Activated CD8-positive, alpha-beta memory T cell treated with anti-CD3 and anti-CD28 coated beads for 36 hours (primary cell): ENCODE measurements around the gene LDLRAD4. TPM values are rescaled to one million over a fixed set of nuclear protein-coding genes. Genes with fewer than 3 reads are reported as not detected.

Source experiments
- CTCF ChIA-PET: fragments of 350-600 bp; sonication (Branson Sonifier 250); formaldehyde crosslinking; loops from one replicate; lab custom pipeline; 2021; ENCODE audit warnings: antibody characterized with exemption; lab: Charles Lee
- POLR2A ChIA-PET: fragments of 350-600 bp; sonication (Branson Sonifier 250); formaldehyde crosslinking; loops from one replicate; lab custom pipeline; 2021; ENCODE audit warnings: antibody characterized with exemption; lab: Charles Lee
- total RNA-seq, 2 experiments: library from RNA; stranded (reverse); gene quantifications; one replicate each; pipeline ENCODE4 v1.2.3, GENCODE V29; 2021

The LDLRAD4 gene
- total RNA-seq, 2 experiments from 2014 or later = 36.8 to 38.3 TPM

DNA sequence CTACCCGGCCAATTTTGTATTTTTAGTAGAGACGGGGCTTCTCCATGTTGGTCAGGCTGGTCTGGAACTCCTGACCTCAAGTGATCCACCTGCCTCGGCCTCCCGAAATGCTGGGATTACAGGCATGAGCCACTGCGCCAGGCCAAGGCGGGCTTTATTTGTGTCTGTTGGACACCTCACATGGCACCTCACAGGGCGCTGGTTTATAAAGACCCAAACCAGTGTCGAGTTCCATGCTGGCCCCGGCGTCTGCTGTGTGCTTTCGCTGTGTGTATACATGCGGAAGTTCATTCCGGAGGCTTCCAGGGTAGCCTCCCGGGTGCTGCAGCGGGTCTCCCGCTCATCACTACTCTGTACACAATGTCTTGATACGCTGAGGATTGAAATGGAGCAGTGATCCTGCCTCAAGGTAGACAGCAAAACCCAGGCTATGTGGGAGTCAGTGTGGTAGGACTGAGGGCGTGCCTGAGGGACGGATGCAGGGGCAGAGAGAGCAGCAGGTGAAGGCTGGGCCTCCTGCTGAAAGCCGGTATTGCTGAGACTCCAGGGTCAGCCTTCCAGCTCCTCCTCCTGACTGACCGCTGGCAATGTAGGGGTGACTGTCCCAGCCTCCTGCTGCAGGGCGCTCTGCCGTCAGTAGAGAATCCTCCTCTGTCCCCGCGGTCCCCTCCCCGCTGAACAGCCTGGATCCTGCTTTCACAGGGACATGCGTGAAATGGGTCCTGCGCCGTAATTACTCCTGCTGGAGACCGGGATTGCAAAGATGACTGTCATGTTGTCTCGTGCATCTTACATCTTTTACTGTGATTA lies 22.7 kb downstream of the LDLRAD4 start:
- POLR2A ChIA-PET = no interaction called here
- CTCF ChIA-PET = no interaction called here

DNA sequence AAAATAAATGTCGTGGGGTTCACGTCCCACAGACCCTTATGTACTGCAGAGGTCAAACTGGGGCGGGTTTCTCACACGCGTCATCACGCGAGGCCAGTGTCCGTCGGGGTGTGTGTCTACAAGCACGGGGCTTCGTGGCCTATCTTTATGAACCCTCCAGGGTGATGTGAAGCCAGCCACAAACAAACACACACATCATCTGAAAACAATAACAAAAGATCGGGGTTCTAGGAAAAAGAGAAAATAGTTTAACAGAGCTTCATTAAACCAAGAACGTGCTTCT lies 23.3 kb downstream of the LDLRAD4 start:
- CTCF ChIA-PET = no interaction called here
- POLR2A ChIA-PET = no interaction called here

DNA sequence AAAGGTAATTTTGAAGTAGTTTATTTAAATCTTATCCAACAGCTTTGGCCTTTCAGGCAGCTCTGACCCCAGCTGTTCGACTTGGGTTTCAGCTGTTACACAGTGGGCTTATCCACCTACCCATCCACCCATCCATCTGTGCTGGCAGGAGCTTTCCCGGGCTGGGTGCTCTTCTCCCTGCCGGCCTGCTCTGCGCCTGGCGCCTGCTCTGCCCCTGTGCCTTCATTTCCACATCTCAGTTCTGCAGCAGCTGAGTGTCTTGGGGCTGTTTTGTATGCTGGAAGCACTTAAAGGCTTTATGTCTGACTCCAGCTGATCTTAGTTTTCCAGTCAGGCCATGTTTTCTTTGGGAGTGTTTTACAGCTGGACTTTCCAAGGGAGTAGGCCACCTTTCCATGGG lies 24.2 kb downstream of the LDLRAD4 start:
- POLR2A ChIA-PET = no interaction called here
- CTCF ChIA-PET = no interaction called here

DNA sequence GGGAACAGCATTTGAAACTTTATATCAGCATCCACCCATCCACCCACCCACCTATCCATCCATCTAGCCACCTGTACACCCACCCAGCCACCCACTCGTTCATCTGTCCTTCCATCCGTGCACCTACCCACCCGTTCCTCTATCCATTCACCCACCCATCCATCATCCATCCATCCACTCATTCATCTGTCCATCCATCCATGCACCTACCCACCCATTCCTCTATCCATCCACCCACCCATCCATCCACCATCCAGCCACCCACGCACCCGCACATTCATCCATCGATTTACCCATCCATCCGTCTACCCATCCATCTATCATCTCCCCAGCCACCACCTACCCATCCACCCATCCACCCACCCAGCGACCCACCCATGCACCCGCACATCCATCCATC lies 24.8 kb downstream of the LDLRAD4 start:
- CTCF ChIA-PET = no interaction called here

DNA sequence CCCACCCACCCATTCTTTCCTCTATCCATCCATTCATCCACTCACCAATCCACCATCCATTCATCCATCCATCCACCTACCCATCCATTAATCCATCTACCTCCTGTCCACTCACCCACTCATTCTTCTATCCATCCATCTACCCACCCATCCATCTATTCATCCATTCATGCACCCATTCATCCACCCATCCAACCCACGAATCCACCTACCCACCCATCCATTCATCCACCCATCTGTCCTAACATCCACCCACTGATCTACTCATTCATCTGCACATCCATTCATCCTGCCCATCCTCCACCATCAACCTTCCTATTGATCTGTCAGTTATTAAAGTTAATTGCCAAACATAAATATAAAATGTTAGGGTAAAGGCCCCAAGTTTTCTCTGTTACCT lies 25.6 kb downstream of the LDLRAD4 start:
- ChIA-PET CTCF (no interaction called here), POLR2A (no interaction called here)

More for the DNA sequence above, 24.8 kb downstream of the LDLRAD4 start:
- POLR2A ChIA-PET = no interaction called here

DNA sequence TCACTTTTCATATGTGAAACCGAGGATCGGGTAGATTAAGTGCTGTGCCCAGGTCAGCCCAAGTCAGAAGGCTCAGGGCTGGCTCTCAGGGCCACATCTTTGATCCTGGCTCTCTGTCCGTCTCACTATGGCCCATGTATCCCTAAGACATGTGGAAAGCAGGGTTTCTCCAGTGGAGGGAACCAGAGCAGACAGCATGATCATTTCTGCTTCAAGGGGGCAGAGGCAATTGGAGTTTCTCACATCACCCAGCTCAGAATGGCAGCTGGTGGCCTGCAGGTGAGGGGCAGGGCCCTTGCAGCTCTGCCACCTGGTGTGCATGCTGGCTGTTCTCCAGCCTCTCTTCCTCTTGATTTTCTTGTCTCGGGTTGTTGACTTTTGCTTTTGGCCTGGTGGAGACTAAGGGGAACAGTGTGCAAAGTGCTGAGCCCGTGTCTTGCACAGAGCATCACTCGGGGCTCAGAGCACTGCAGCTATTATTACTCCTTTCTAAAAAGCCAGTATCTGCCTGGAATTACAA lies 27.0 kb downstream of the LDLRAD4 start:
- ChIA-PET CTCF (interaction anchor here (0.6 kb wide), 1 partner anchor 350 kb away, joined by 3 read pairs; no protein-coding TSS in a partner anchor), POLR2A (no interaction called here)

DNA sequence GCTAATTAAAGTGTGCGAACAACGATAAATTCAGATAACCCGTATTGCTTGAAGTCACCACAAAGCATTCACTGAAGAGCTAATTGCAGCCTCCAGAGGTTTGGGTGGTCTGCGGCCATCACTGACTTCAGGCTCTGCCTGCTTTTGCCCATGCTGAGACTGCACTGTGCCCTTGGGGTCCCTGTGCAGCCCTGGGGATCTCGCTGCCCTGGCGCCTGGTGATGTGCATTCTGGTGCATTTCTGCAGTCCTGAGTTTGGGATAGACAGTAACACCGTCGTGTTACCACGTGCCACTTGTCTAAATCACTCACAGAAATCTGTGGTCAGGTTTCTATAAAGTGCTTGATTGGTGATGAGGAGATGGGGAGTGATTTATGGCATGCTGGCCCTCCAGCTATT lies 27.6 kb downstream of the LDLRAD4 start:
- ChIA-PET CTCF (no interaction called here), POLR2A (no interaction called here)

DNA sequence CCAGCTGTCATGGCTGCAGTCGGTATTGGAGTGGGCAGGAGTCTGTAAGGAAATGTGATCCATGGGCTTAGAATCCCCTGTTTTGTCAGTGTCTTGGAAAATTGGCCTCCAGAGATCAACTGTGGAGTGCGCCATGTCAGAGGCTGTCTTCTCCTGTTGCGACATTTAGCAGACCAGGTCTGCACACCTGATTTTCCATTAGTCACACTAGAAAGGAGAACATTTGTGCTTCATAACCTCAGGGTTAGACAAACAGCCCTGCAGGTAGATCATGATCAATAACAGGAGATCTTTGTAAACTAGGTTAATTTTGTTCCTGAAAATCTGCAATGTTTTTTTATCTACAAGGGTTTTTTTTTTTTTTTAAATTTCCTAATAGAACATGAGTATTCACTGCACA lies 28.0 kb downstream of the LDLRAD4 start:
- ChIA-PET CTCF (no interaction called here), POLR2A (no interaction called here)

DNA sequence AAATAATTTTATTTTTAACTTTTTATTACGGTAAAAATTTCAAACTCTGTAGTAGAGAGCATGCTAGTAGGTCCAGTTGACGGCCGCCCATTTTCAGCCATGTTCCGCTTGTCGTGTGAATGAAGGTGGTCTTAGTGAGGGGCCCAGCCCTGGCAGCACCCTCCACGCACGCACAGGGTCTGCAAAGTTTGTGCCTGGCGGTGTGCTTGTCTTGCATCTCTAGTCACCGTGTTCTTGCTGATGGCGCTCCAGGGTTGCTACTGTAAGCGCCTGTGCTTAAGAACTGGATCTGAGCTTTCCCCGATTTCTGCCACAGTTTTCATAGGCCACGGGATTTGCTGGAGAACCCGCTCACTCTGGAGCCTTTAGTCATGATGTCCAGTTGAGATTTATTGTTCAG lies 28.9 kb downstream of the LDLRAD4 start:
- POLR2A ChIA-PET = no interaction called here
- CTCF ChIA-PET = no interaction called here

DNA sequence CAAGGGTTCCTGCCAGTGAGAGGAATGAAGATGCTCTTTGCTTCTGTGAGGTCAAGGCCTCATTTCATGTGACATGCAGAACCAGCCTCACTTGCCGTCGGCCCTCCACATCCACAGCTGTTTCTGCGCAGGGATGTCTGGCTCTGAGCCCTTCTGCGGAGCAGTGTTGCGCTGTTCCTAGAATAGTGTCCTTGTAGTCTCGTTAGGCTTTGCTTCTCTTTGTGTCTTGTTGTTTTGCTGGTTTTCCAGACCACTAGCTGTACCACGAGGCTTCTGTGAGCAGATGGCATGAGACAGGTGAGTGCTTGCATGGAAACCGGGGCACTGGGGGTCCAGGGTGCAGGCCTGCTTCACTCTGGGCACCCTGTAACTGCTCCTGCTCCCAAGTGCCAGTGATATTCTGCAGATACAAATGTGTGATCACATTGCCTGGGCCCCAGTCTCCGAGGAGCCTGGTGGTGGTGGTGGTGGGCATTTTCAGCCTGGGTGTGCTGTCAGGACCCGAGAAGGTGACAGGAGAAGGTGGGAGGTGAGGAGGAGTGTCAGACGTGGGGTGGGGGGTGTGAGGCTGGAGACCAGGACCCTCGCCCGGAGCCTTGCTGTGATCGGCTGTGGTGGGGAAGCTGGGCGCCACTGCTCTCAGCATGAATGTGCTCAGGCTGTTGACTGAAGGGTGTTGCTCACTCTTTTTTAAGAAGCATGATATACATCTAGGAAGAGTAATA lies 34.3 kb downstream of the LDLRAD4 start:
- CTCF ChIA-PET = no interaction called here

DNA sequence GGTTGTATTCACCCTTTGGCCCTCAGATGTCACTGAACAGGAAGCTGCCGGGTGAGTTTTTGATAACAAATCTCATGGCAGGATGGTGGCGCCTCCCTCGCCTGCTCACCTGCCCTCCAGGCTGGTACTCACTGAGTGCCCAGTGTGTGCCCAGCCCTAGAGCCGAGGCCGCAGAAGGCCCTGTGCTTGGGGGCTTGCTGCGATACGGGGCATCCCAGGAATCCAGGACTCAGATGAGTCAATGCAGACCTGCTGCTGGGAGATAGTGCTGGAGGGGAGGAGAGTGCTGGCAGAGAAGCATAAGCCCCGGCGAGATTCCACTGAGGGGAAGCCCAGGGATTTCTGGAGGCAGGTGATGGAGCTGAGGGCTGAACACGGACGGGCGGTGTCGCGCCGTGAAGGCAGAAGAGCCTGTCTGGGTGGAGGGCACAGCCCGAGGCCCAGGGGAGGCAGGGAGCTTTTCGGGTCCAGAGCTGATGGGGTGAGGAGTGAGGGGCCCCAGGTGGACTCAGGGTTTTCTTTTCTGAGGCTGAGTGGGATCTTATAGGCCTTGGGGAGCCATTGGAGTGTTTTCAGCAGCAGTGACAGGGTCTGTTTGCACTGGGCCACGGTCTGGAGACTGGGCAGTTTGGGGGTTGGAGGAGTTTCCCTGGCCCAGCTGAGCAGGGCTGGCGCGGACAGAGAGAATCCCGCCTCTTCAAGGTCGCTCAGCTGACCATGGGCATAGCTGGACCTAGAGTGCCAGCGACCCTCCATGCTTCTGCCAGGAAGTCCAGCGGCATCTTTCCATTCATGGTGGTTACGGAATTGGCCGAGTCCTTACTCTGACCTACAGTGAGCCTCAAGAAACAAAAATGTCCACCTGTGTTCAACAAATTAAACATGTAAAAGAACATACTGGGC lies 35.5 kb downstream of the LDLRAD4 start:
- POLR2A ChIA-PET = no interaction called here

More for the DNA sequence above, 34.3 kb downstream of the LDLRAD4 start:
- POLR2A ChIA-PET = no interaction called here

DNA sequence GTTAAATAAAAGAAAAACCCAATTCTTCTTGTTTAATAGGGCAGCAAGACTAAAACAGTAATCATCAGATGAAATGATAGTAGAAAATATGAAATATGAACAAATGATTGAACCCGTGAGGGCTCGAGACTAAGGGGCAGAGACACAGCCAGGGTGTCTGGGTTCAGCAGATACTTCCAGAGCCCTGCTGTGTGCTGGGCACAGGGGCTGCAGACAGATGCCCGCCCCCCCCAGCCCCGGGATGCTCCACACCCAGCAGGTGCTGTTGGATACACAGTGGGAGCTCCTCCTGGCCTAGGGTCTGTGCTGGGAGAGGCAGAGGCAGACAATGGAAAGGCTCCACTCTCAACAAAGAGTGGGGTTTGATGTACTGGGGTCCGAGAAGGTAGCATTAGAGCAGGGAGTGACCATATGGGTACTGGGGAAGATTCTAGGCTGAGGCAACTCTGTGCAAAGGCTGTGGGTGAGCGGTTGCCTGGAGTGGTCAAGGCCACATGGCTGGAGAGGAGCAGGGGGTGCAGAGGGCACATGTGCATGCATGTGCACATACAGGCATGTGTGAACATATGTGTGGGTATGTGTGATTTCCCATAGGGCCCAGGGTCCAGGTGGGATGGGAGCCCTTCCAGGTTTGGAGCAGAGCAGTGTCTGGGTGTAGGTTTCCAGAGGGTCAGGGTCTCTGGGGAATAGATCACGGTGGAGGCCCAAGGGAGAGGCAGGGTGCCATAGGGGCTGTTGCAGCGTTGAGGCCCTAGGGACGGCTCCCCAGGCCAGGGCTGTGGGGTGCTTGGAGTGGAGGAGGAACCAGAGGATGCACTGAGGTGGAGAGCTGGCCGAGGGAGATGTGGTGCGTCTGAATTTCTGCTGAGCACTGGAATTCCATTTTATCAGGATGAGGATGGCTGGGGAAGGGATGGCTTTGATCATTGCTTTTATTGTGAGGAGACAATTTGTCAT lies 36.7 kb downstream of the LDLRAD4 start:
- POLR2A ChIA-PET = no interaction called here
- CTCF ChIA-PET = no interaction called here

More for the DNA sequence above, 35.5 kb downstream of the LDLRAD4 start:
- CTCF ChIA-PET = no interaction called here

DNA sequence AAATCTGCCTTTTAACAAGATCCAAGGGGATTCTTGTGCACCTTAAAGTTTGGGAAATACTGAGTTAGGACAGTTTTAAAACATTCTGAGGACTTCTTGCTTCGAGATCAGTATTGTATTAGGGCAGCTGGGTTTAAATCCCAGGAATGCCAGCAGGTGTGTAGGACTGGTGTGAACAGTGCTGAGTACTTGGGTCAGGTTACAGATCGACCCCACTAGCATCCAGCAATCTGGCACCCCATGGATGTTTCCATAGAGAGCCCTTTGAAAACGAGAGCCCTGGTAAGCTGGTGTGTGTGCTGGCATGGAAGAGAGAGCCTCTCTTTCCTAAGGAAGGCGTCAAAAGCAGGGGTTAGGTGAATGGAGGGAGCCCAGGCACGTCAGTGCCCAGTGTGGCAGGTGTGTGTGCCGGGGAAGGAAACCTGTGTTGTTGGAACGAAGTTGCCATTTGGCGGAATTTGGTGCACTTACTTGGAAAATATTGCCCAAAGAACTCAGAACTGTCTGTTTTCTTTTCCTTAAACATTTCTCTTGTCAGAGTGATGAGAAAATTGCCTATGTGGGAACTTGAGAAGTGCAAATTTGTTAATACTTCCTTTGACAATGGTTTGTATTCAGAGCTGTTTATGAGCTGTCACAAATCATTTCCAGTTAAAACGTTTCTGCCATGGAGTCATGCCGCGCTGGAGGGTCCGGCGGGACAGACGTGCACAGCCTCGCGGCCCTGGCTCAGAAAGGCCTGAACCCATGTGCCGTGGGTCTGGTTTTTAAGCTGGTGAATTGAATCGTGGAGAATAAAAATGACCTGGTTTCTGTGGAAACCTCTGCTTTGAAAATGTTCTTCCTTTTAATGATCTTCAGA lies 38.1 kb downstream of the LDLRAD4 start:
- CTCF ChIA-PET = no interaction called here
- POLR2A ChIA-PET = no interaction called here

DNA sequence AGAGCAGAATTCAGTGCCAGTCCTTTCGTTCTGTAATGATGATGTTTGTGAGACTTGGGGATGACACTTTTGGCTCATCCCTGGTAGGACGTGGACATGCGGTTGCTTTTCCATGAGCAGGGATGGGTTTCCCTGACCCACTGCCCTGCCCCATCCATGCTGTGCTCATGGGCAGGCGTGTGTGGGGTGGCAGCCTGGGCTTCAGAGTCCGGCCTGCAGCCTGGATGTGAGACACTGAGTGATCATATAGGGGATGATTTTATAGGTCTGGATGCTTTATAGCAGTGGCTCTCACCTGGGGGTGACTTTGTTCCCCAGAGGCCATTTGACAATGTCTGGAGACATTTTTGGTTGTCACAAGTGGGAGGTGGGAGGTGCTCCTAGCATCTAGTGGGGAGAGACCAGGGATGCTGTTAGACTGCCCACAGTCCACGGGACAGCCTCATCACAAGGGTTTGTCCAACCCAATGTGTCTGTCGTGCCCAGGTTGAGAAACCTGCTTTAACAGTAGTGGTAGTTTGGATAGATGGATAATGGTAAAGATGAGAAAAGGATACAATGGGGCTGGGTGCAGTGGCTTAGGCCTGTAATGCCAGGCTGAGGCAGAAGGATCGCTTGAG lies 38.9 kb downstream of the LDLRAD4 start:
- POLR2A ChIA-PET = no interaction called here

DNA sequence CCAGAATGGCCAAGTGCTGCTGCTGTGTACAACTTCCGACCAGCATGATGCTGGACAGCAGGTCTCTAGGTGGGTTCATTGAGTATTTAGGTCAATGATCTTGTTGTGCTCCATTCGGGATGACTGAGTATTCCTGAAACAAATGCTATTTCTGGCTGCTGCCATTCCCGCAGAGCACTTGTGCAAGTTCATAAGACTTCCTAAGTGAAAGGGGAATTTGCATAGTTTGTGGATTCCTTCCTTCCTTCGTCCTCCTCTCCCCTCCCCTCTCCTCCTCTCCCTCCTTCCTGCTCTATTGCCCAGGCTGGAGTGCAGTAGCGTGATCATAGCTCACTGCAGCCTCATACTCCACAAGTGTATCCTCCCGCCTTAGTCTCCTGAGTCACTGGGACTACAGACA lies 40.4 kb downstream of the LDLRAD4 start:
- POLR2A ChIA-PET = no interaction called here
- CTCF ChIA-PET = no interaction called here

More for the DNA sequence above, 38.9 kb downstream of the LDLRAD4 start:
- CTCF ChIA-PET = no interaction called here

DNA sequence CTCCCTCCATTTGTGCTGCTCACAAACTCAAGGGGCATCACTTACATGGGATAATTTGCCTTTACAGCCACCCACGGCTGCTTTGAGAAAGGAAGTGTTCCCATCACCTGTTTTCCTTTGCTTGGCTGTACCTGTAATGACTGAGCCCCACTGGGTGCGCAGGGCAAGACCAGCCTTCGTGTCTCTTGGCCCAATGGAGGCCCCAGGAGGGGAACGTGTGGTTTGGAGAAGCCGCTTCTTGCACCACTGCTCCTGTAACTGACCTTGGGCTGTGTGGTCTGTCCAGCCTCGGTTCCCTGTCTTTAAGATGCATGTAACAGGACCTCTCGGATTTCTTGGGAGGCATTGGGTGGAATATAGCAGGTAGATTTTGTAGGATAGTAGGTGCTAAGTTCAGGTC lies 41.1 kb downstream of the LDLRAD4 start:
- CTCF ChIA-PET = no interaction called here
- POLR2A ChIA-PET = no interaction called here

DNA sequence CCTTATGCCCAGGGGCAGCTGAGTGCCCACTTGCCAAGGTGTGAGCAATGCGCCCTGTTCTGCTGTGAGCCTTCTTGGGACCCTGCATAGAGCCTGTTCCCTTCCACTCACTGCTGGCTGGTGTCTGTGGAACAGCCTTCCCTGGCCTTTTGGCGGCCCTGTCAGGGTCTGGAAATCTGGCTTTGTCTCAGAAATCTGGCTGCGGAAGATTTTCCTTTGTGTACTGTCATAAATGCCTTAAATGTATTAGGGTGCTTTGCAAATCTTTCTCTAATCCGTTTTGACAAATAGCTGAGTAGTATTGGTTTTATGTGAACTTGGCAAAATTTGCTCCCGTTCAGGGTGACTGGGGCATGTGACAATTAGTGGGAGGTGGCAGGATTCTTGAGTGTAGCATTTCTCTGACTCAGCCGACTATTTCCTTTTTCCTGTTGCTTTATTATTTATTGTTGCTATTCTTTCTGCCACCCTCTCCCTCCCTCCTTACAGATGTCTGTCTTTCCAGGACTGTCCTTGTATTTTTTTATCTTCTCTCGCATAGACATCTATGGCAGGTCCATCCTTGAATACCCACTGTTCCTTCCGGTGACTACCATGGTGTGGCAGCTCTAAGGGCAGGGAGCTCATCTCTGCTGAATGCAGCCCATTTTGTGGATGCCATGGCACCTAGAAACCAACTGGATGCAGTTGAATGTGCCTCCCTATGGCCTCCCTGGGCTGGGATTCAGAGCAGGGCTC lies 41.8 kb downstream of the LDLRAD4 start:
- ChIA-PET POLR2A (no interaction called here), CTCF (no interaction called here)
